Keratinocyte (primary cell): Measurements from ENCODE around the gene CFHR3. TPM values are rescaled to one million over a fixed set of nuclear protein-coding genes. Genes with fewer than 3 reads are reported as not detected.
"Not testable (repeated sequence)": the region's sequence is repeated elsewhere in the genome, so short reads cannot be mapped to it uniquely, and the experiment has no call there.

Experiments
- DNase-seq: peaks from one replicate; pipeline ENCODE4 v3.0.0-alpha.2; 2011; ENCODE audit warnings: low read depth, missing footprints, low spot score
- FAIRE-seq: peaks from 2 replicates; lab custom pipeline; 2011; peaks lifted over from hg19 to GRCh38; lab: Jason Lieb, UNC
- H2AFZ ChIP-seq: 2 replicates; pipeline ENCODE4 v1.6.0; 2012; ENCODE audit warnings: low read length, control low read depth, inconsistent platforms; ENCODE audit not compliant: control insufficient read depth
- H3K27ac ChIP-seq: 2 replicates; pipeline ENCODE4 v1.5.1; 2011; ENCODE audit warnings: low read length; ENCODE audit not compliant: control insufficient read depth, insufficient read depth
- H3K27me3 ChIP-seq: 3 replicates; pipeline ENCODE4 v1.6.0; 2011; ENCODE audit warnings: low read length; ENCODE audit not compliant: control insufficient read depth, insufficient read depth; ENCODE audit errors: extremely low read depth
- H3K36me3 ChIP-seq, 2 experiments: 2 replicates in 1 of 2; 3 replicates in 1 of 2; pipeline ENCODE4 v1.5.1; 2011; ENCODE audit warnings: low read length in 2 of 2, mild to moderate bottlenecking in 1 of 2; ENCODE audit not compliant: control insufficient read depth in 2 of 2, insufficient read depth in 2 of 2; ENCODE audit errors: extremely low read depth in 1 of 2
- H3K4me1 ChIP-seq: 3 replicates; pipeline ENCODE4 v1.5.1; 2011; ENCODE audit warnings: low read length; ENCODE audit not compliant: control insufficient read depth, insufficient read depth; ENCODE audit errors: extremely low read depth
- H3K4me2 ChIP-seq: 3 replicates; pipeline ENCODE4 v1.6.0; 2011; ENCODE audit warnings: low read depth, low read length; ENCODE audit not compliant: control insufficient read depth, insufficient read depth; ENCODE audit errors: extremely low read depth
- H3K4me3 ChIP-seq, 3 experiments: fragments of 200-600 bp in 1 of 3; sonication (generic) in 1 of 3; 2 replicates in 2 of 3; 3 replicates in 1 of 3; pipeline ENCODE4 v1.5.1; 2011 to 2016; ENCODE audit warnings: low read length in 3 of 3, mild to moderate bottlenecking in 3 of 3, control low read depth in 2 of 3, inconsistent platforms in 1 of 3, low read depth in 1 of 3, mixed read lengths in 1 of 3, mixed run types in 1 of 3, moderate library complexity in 1 of 3; ENCODE audit not compliant: control insufficient read depth in 2 of 3, insufficient read depth in 2 of 3; ENCODE audit errors: extremely low read depth in 1 of 3
- H3K79me2 ChIP-seq: 2 replicates; pipeline ENCODE4 v1.6.0; 2012; ENCODE audit warnings: low read length; ENCODE audit not compliant: control insufficient read depth, insufficient read depth
- H3K9ac ChIP-seq: 3 replicates; pipeline ENCODE4 v1.6.0; 2011; ENCODE audit warnings: low read length; ENCODE audit not compliant: control insufficient read depth, insufficient read depth; ENCODE audit errors: extremely low read depth
- H3K9me1 ChIP-seq: 3 replicates; pipeline ENCODE4 v1.6.0; 2011; ENCODE audit warnings: low read length; ENCODE audit not compliant: control insufficient read depth, insufficient read depth; ENCODE audit errors: extremely low read depth
- H3K9me3 ChIP-seq: 2 replicates; pipeline ENCODE4 v1.5.1; 2012; ENCODE audit warnings: low read depth, low read length; ENCODE audit not compliant: control insufficient read depth
- H4K20me1 ChIP-seq: 3 replicates; pipeline ENCODE4 v1.6.0; 2011; ENCODE audit warnings: low read length; ENCODE audit not compliant: control insufficient read depth, insufficient read depth; ENCODE audit errors: extremely low read depth
- CTCF ChIP-seq, 3 experiments: IDR thresholded peaks in 1 of 3; conservative IDR thresholded peaks in 1 of 3; optimal IDR thresholded peaks in 1 of 3; 2 replicates in 2 of 3; 3 replicates in 1 of 3; pipeline versions ENCODE3 to v1.5.1; 2011; ENCODE audit warnings: low read length in 3 of 3, mild to moderate bottlenecking in 3 of 3, moderate library complexity in 2 of 3, control low read depth in 1 of 3, inconsistent platforms in 1 of 3; ENCODE audit not compliant: insufficient read depth in 2 of 3; ENCODE audit errors: extremely low read depth in 1 of 3
- EZH2 ChIP-seq: IDR thresholded peaks from one replicate; pipeline ENCODE4 v1.6.1; 2012; ENCODE audit warnings: inconsistent platforms, mild to moderate bottlenecking, low read length, moderate library complexity
- dilution Hi-C: fragments of 300-500 bp; cut with MboI; formaldehyde crosslinking; loops from one replicate; pipeline ENCODE4 v1.7.0; 2020; ENCODE audit warnings: low sequenced_read_pairs; ENCODE audit not compliant: extremely low pct_ligation_motif_present
- polyA plus RNA-seq, 5 experiments: library from polyadenylated mRNA; depleted of rRNA in 3 of 5; stranded (reverse) in 3 of 5; stranded (forward) in 1 of 5; unstranded in 1 of 5; fragments of >200 nt; gene quantifications; 1 replicate in 1 of 5; 2 replicates in 3 of 5; 3 replicates in 1 of 5; pipeline versions ENCODE4 v1.2.1 to v1.2.3, GENCODE V29; 2011 to 2012; ENCODE audit warnings: missing spikeins in 2 of 5, low read depth in 1 of 5, low replicate concordance in 1 of 5

The CFHR3 gene
- polyA plus RNA-seq, 1 donor (not counting 4 experiments of a cell fraction or from before 2014, with no cell fraction given) = not detected

- Histone ChIP-seq H3K4me1 (no peaks in the 10 kb centered on the region), H3K4me2 (no peak overlapping the region), H2AFZ (no peak overlapping the region), H3K27ac (no peak overlapping the region), H3K36me3 (no peaks in the 10 kb centered on the region), H3K27me3 (no peaks in the 10 kb centered on the region), H3K9ac (no peak overlapping the region), H3K4me3 (no peak overlapping the region), H3K9me1 (no peaks in the 10 kb centered on the region), H3K9me3 (no peaks in the 10 kb centered on the region), H4K20me1 (no peaks in the 10 kb centered on the region), H3K79me2 (no peaks in the 10 kb centered on the region)
- dilution Hi-C loops = no loop called here
- TF ChIP-seq CTCF (optimal IDR thresholded peaks at IDR 0.05 in 1 of 3, IDR thresholded peaks at IDR 0.05 in 1 of 3, conservative IDR thresholded peaks at IDR 0.05 in 1 of 3; ENCODE audit: extremely low read depth in 1 of 3, insufficient read depth in 2 of 3, low read length in 3 of 3) (no peak), EZH2 (no peak)
- DNase-seq (no peak), FAIRE-seq (no peak)
These were observed 3.0 kb downstream of the CFHR3 start for GRCh38 chr1:196777603-196778002.

GRCh38 chr1:196779093-196779492 is 4.5 kb downstream of the CFHR3 start:
- Histone ChIP-seq H3K4me2 (no peak overlapping the region), H3K79me2 (no peaks in the 10 kb centered on the region), H3K27ac (no peak overlapping the region), H3K4me3 (no peak overlapping the region), H4K20me1 (no peaks in the 10 kb centered on the region), H3K36me3 (no peaks in the 10 kb centered on the region), H3K4me1 (no peaks in the 10 kb centered on the region), H3K27me3 (no peaks in the 10 kb centered on the region), H3K9me1 (no peaks in the 10 kb centered on the region), H2AFZ (no peak overlapping the region), H3K9me3 (no peaks in the 10 kb centered on the region), H3K9ac (no peak overlapping the region)
- no peak for FAIRE-seq
- TF ChIP-seq EZH2 (no peak), CTCF (optimal IDR thresholded peaks at IDR 0.05 in 1 of 3, IDR thresholded peaks at IDR 0.05 in 1 of 3, conservative IDR thresholded peaks at IDR 0.05 in 1 of 3; ENCODE audit: extremely low read depth in 1 of 3, insufficient read depth in 2 of 3, low read length in 3 of 3) (no peak)
- dilution Hi-C loops = no loop called here
- DNase-seq = no peak

GRCh38 chr1:196791252-196791651 is 16.6 kb downstream of the CFHR3 start:
- H3K79me2 ChIP-seq, H3K9me1 ChIP-seq, H3K27ac ChIP-seq, H4K20me1 ChIP-seq, H3K27me3 ChIP-seq, H3K9me3 ChIP-seq, FAIRE-seq, H2AFZ ChIP-seq, H3K4me1 ChIP-seq, H3K4me3 ChIP-seq, H3K36me3 ChIP-seq, dilution Hi-C loops, DNase-seq, H3K9ac ChIP-seq, H3K4me2 ChIP-seq: not testable (repeated sequence)

GRCh38 chr1:196794103-196794502 is 19.5 kb downstream of the CFHR3 start:
- H3K9me3 ChIP-seq, H3K4me2 ChIP-seq, FAIRE-seq, H3K27ac ChIP-seq, H3K4me1 ChIP-seq, H2AFZ ChIP-seq, H3K79me2 ChIP-seq, dilution Hi-C loops, H3K36me3 ChIP-seq, H3K27me3 ChIP-seq, DNase-seq, H3K9ac ChIP-seq, H3K9me1 ChIP-seq, H4K20me1 ChIP-seq, H3K4me3 ChIP-seq: not testable (repeated sequence)
